Measurements from ENCODE around the gene TMEM245. TPM values are rescaled to one million over a fixed set of nuclear protein-coding genes. Genes with fewer than 3 reads are reported as not detected.

Gene TMEM245
- total and polyA plus RNA-seq, 2 donors (not counting 3 experiments of a cell fraction or from before 2014, with no cell fraction given) = 44.2 to 48.0 TPM

GRCh38 chr9:109039539-109039938, 80.2 kb downstream of the TMEM245 start:
- H3K4me1 ChIP-seq (ENCODE audit: control insufficient read depth, extremely low read depth, insufficient read depth, low read length) = peaks cover 42% of the 10 kb centered on the region
- H3K27ac ChIP-seq (ENCODE audit: insufficient read depth, low read depth, low read length) = peak overlapping the region; percentile 81
- no peaks in the 10 kb centered on the region for H3K27me3 ChIP-seq (ENCODE audit: control insufficient read depth in 2 of 2, insufficient read depth in 2 of 2, low read length in 2 of 2)
- no peaks in the 10 kb centered on the region for H4K20me1 ChIP-seq (replicated peaks; ENCODE audit: control insufficient read depth, extremely low read depth, insufficient read depth, low read length)
- dilution Hi-C loops (cut with MboI; ENCODE audit: extremely low pct_ligation_motif_present, low sequenced_read_pairs) = no loop called here
- DNase-seq (ENCODE audit: low read depth, low spot score) (peak; percentile 77), FAIRE-seq (peak; percentile 65)
- no peaks in the 10 kb centered on the region for H3K9me1 ChIP-seq (replicated peaks; ENCODE audit: control insufficient read depth, extremely low read depth, insufficient read depth, low read length)
- H3K79me2 ChIP-seq (ENCODE audit: control insufficient read depth, insufficient read depth, low read length) = peaks cover 4% of the 10 kb centered on the region
- H3K4me2 ChIP-seq (ENCODE audit: insufficient read depth, low read length) = peak overlapping the region; percentile 75
- no peak overlapping the region for H2AFZ ChIP-seq (ENCODE audit: low read depth, low read length)
- TF ChIP-seq POLR2AphosphoS5 (IDR thresholded peaks at IDR 0.05; ENCODE audit: insufficient read depth, low read depth, low read length) = no peak
- TF ChIP-seq EZH2 (IDR thresholded peaks at IDR 0.05; ENCODE audit: borderline replicate concordance, low read depth, low read length, severe bottlenecking) = no peak
- no peak for TF ChIP-seq MAX (IDR thresholded peaks at IDR 0.05; ENCODE audit: insufficient read depth, insufficient read length)
- TF ChIP-seq CTCF (IDR thresholded peaks at IDR 0.05; ENCODE audit: extremely low read depth in 1 of 2, insufficient read depth in 1 of 2, low read depth in 1 of 2, low read length in 2 of 2) = no peak
- TF ChIP-seq FOS (IDR thresholded peaks at IDR 0.05; ENCODE audit: borderline replicate concordance, insufficient read depth, low read length) = peak; percentile 32
- TF ChIP-seq JUN (IDR thresholded peaks at IDR 0.05; ENCODE audit: borderline replicate concordance, insufficient read depth, insufficient read length, low read depth) = peak; percentile 63
- no peak for TF ChIP-seq POLR2A (IDR thresholded peaks at IDR 0.05; ENCODE audit: low read depth, low read length)
- no peak for TF ChIP-seq MYC (IDR thresholded peaks at IDR 0.05; ENCODE audit: low read depth, low read length)
- TF ChIP-seq GATA2 (IDR thresholded peaks at IDR 0.05; ENCODE audit: insufficient read depth, insufficient read length, low read depth, low read length) = no peak
- no peaks in the 10 kb centered on the region for H3K9me3 ChIP-seq (replicated peaks; ENCODE audit: control insufficient read depth, insufficient read depth, low read length)
- peak overlapping the region; percentile 56 for H3K9ac ChIP-seq (replicated peaks; ENCODE audit: extremely low read depth, insufficient read depth, low read length)
- BruUV-seq (replicated peaks) = no TSS peak
- ChIA-PET POLR2A (no interaction called here), CTCF (no interaction called here)
- intact Hi-C loops (cut with micrococcal nuclease) = loop anchor here (2.0 kb wide), 2 partner anchors 59 to 71 kb away; no protein-coding TSS in a partner anchor
- H3K4me3 ChIP-seq (replicated peaks in 1 of 3; ENCODE audit: insufficient read depth in 1 of 3, low read depth in 1 of 3, low read length in 3 of 3) = peak overlapping the region in 1 of 3 experiments; percentile 22
- H3K36me3 ChIP-seq (ENCODE audit: control insufficient read depth in 2 of 2, extremely low read depth in 1 of 2, insufficient read depth in 2 of 2, low read length in 2 of 2) = peaks cover 2 to 4% of the 10 kb centered on the region in 2 experiments
